SW480 (cell line): ENCODE measurements around the gene RAB3GAP2.
"Not testable (repeated sequence)": the region's sequence is repeated elsewhere in the genome, so short reads cannot be mapped to it uniquely, and the experiment has no call there.

Experiments used
- DNase-seq: peaks from one replicate; pipeline ENCODE4 v3.0.0-alpha.2; 2016; ENCODE audit warnings: low spot score

The RAB3GAP2 gene

DNA sequence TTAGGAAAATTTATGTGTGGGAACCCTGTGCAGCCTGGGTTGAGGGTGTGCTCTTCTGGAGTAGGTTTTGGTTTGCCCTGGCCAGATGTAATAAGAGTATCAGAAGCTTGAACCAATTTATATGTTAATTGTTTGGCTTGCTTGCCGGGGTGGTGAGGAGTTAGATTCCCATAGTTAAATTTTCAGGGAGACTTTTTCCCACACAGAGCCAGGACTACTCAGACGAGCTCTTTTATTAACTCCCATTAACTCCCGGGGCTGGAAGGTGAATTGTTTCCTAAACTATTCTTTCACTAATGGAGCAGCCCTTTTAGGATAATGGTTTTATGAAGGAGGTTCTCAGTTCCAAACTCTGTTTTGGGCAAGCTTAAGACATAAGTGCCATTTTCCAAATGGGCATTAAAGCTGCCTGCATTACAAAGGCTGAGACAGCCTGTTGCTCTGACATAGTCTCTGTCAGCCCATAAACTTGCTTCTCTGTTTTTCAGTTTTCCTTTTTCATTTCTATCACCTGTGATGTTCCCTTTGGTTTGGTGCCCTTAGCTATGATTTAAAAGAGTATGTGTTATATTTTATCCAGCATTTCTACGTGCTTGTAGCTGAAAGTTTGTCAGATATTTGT, 18.0 kb upstream of the RAB3GAP2 start:
- no peak for DNase-seq

DNA sequence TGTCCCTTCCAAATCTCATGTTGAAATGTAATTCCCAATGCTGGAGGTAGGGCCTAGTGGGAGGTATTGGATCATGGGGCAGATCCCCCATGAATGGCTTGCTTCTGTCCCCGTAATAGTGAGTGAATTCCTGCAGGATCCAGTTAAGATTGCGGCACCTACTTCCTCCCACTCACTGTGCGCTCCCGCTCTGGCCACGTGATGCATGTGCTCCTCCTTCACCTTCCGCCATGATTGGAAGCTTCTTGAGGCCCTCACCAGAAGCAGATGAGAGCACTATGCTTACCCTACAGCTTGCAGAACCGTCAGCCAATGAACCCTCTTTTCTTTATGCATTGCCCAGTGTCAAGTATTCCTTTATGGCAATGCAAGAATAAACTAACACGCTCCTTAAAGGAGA, 14.9 kb upstream of the RAB3GAP2 start:
- no peak for DNase-seq

DNA sequence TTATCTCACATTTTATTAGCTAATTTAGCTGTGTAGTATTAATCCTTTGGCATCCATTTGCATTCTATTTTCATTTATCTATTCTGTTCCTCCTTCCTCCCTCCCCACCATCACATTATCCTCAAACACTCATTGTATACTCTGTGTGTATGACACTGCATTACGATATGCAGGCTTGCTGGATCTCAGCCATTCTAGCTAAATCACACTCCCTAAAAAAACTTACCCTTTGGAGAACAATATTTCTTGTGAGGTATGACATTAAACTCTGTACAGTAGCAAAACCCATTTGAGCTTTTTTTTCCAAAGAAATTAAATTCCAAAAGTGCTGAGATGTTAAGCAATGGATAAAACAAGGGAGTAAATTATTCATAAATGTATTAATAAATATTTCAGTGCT, 11.4 kb upstream of the RAB3GAP2 start:
- DNase-seq, result no peak

DNA sequence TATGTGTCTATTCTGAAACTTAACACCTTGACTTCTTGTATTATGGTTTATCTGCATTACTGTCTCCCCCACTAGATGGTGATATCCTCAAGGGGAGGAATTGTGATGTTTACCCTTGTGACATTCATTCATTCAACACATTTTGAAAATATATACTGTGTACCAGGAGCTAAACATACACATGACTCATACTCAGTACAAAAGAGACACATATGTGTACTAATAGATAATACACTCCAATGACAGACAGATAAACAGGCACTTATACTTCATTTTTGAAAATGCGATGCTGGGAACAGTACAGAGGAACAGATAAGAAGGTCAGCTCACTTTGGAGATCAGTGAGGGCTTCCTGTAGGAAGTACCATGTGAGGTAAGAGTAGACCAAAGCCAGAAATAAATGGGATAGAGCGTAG, 8.9 kb upstream of the RAB3GAP2 start:
- DNase-seq, result peak; percentile 50

DNA sequence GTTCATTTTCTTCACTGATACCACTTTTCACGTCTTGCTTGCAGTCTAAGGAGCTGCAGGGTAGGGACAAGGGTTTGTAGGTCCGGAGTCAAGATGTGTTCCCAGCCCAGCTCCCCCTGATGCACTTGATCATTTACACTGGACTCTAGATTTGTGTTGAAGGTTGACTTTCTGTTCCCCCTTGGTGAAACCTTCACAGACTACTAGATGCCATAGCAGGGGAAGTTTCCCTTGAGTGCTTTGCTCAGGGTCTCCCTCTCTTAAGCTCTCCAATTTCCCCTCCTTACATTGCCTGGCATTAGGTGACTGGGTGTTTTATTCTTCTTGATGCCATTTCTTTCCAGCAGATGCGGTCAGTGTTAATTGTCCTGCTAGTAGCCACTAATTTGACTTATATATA, 8.0 kb upstream of the RAB3GAP2 start:
- DNase-seq, result no peak

DNA sequence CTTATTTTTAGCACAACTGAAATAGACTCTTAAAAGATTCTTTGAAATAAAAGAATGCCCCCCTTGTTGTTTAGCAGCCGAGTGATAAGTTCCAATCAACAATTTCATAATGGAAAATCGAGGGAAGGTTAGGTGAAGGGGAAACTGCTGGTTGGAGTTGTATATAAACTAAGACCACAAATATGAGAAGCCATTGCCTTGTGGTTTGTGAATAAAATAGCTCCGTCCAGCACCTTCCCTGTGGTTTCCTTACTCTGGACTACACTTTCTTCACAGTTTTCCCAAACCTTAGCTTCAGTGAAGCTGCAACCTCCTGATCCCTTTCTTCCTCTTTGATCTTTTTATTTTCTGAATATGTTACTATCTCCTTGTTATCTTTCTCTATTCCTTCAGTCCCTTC, 6.7 kb upstream of the RAB3GAP2 start:
- DNase-seq, result peak; percentile 42

DNA sequence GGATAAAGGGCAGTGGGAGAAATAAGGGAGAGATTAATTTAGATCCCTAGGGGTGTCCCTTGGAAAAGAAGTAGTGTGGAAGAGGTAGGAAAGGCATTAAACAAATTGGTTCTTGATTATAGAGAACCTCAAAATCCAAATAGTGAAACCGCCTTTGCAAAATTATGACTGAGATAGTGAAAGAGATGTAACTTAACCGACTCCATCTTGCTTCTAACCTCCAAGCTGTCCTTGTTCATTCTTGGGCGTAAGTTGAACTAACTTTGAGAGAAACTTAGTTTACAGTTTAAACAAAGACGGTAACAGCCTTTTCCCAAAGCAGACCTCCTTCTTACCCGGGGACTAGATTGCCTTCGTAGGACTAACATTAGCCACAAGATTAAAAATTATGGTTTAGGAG, 3.2 kb upstream of the RAB3GAP2 start:
- no peak for DNase-seq

DNA sequence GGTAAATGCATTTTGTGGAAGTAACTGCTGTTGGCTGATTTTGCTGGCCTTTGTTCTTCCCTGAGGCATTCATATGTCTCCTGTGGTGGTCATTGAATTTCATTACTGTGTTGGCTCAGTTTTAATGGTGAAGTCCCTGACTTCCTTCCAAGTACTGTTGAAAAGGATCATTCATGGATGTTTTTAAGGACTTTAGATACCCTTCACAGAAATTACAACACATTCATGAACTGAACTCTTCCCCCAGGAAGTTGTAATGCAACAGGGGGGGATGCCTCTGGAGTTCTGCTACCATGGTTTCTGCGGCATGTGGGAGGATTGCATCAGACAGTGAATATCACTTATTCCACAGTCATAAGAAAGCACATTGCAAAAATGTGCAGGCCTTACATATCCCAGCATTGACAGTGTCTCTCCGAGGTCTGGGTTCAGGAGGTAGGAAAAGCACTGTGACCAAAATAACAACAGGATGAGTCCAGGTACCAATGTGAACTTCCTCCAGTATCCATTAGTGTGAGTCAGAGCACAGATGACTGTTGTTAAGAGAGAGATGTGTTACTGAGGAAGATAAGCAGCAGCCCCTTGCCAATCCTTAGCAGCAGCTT, 2.1 kb upstream of the RAB3GAP2 start:
- no peak for DNase-seq

DNA sequence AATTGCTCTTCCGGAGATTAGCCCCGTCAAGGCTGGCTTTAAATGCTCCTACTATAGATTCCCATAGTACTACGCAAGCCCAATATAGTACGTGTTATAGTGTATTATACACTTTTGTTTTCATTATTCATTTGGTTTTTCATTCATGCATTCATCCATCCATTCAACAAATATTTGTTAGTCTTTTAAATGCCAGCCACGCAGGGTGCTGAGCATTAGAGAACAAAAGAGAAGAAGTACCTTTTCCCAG, 513 bp upstream of the RAB3GAP2 start:
- no peak for DNase-seq

DNA sequence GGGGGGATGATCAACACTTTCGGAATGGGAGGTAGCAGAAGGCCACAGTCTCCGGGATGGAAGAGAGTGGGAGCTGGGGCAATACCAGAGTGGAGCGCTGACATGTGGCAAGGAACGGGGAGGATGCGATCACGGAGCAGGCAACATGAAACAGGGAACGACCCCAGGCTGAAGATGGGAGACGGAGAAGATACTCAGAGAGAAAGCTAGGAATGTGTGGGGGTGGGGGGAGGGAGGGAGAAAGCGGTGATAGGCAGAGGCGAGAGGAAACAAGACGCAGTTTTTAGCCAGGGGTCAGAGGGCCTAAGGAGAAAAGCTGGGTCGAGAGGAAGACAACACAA, 577 bp downstream of the RAB3GAP2 start:
- peak; percentile 22 for DNase-seq

DNA sequence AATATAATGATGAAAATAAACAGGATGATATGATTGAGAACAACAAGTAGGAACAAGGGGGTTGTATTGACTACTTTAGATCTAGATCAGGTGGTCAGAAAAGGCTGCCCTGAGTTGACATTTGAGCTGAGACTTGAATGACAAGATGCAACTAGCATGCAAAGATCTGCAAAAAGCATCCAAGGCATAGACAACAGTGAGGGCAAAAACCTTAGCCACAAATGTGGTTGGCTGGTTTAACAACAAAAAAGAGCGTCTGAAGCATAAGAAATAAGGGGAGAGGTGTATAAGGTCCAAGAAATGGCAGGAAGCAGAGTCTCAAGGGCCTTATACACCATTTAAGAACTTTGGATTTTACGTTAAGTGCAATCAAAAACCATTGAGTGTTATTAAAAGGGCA, 3.2 kb downstream of the RAB3GAP2 start:
- DNase-seq, result no peak

DNA sequence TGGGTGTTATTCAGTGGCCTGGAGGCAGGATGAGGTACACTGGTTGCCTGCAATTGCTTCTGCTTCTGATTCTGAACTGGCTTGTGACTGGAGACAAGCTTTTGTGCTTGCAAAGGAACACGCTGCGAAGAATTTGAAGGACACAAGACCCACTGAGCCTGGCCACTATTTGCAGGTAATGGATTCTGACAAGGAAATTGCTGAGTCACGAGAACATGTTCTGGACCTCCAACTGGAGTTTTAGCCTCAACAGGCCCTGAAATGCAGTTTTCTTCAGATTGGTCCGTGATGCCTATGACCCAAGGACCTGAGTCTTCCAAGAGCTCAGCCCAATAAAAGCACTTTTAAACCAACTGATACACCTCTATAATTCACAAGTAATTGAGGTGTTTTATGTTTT, 4.6 kb downstream of the RAB3GAP2 start:
- no peak for DNase-seq

DNA sequence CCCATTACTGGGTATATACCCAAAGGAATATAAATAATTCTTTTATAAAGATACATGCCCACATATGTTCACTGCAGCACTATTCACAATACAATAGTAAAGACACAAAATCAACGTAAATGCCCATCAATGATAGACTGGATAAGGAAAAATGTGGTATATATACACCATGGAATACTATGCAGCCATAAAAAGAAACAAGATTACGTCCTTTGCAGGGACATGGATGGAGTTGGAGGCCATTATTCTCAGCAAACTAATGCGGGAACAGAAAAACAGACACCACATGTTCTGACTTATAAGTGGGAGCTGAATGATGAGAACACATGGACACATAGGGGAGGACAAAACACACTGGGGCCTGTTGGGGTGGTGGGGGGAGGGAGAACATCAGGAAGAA, 12.0 kb downstream of the RAB3GAP2 start:
- not testable (repeated sequence) for DNase-seq

DNA sequence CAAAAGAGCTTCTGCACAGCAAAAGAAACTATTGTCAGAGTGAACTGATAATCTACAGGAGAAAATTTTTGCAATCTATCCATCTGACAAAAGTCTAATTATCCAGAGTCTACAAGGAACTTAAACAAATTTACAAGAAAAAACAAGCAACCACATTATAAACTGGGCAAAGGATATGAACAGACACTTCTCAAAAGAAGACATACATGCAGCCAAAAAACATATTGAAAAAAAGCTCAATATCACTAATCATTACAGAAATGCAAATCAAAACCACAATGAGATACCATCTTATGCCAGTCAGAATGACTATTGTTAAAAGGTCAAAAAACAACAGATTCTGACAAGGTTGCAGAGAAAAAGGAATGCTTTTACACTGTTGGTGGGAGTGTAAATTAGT, 12.5 kb downstream of the RAB3GAP2 start:
- not testable (repeated sequence) for DNase-seq

DNA sequence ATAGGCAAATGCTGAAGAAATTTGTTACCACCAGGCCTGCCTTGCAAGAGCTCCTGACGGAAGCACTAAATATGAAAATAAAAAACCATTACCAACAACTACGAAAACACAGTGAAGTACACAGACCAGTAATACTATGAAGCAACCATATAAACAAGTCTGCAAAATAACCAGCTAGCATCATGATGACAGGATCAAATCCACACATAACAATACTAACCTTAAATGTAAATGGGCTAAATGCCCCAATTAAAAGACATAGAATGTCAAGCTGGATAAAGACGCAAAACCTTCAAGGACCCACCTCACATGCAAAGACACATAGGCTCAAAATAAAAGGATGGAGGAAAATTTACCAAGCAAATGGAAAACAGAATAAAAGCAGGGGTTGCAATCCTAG, 16.1 kb downstream of the RAB3GAP2 start:
- DNase-seq, result not testable (repeated sequence)

DNA sequence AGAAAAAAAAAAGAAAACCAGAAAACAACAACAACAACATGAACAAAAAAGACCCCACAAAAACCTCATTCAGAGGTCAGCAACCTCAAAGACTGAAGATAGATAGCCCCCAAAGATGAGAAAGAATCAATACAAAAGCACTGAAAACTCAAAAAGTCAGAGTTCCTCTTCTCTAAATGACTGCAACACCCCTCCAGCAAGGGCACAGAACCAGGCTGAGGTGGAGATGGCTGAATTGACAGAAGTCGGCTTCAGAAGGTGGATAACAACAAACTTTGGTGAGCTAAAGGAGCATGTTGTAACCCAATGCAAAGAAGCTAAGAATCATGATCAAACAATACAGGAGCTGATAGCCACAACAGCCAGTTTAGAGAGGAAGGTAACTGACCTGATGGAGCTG, 17.0 kb downstream of the RAB3GAP2 start:
- no peak for DNase-seq

DNA sequence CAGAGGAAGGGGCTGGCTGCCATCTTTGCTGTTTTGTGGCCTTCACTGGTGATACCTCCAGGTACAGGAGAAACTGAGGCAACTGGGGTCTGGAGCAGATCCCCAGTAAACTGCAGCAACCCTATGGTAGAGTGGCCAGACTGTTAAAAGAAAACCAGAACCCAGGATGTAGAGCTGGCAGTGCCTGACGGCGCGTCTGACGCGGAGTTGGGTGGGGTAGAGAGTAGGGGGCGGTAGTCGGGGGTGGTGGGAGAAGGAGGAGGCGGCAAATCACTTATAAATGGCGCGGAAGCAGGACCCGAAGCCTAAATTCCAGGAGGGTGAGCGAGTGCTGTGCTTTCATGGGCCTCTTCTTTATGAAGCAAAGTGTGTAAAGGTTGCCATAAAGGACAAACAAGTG, 19.0 kb downstream of the RAB3GAP2 start:
- not testable (repeated sequence) for DNase-seq

DNA sequence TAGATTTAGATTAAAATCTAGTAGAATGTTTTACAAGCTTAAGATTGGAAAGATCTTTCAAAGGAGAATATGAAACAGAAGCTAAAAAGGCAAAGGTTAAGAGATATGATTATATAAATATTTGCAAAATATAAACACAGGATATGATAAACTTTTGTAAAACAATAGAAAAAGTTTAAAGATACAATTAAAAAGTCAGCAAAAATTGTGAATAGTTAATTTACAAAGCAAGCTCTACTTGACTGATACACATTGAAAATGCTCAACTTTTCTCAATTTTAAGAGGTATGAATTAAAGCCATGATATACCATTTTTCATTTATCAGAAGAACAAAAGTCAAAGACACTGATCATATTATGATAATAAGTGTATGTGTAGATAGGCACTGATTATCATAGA, 21.0 kb downstream of the RAB3GAP2 start:
- no peak for DNase-seq

DNA sequence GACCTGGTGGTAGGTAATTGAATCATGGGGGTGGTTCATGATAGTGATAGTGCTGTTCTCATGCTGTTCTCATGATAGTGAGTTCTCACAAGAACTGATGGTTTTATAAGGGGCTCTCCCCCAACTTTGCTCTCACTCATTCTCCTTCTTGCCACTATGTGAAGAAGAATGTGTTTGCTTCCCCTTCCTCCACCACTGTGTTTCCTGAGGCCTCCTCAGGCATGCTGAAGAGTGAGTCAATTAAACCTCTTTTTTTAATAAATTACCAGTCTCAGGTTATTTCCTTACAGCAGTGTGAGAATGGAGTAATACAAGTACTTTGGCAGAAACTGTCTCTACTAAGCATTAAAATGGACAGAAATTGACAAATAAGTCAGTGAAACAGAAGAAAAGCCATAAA, 21.6 kb downstream of the RAB3GAP2 start:
- DNase-seq, result no peak

DNA sequence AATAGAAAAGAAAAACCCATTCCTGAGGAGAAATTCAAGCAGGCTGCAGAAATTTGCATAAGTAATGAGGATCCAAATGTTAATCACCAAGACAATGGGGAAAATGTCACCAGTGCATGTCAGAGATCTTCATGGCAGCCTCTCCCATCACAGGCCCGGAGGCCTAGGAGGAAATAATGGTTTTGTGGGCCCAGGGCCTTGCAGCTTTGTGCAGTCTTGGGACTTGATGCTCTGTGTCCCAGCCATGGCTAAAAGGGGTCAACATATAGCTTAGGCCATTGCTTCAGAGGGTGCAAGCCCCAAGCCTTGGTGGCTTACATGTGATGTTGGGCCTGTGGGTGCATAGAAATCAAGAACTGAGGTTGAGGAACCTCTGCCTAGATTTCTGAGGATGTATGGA, 22.7 kb downstream of the RAB3GAP2 start:
- no peak for DNase-seq

DNA sequence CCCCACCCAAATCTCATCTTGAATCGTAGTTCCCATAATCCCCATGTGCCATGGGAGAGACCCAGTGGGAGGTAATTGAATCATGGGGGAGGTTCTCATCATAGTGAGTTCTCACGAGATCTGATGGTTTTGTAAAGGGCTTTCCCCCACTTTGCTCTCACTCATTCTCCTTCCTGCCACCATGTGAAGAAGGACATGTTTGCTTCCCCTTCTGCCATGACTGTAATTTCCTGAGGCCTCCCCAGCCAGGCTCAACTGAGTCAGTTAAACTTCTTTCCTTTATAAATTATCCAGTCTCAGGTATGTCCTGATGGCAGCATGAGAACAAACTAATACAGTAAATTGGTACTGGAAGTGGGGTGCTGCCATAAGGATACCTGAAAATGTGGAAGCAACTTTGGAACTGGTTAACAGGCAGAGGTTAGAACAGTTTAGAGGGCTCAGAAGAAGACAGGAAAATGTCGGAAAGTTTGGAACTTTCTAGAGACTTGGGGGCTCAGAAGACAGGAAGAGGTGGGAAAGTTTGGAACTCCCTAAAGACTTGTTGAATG, 23.5 kb downstream of the RAB3GAP2 start:
- not testable (repeated sequence) for DNase-seq

DNA sequence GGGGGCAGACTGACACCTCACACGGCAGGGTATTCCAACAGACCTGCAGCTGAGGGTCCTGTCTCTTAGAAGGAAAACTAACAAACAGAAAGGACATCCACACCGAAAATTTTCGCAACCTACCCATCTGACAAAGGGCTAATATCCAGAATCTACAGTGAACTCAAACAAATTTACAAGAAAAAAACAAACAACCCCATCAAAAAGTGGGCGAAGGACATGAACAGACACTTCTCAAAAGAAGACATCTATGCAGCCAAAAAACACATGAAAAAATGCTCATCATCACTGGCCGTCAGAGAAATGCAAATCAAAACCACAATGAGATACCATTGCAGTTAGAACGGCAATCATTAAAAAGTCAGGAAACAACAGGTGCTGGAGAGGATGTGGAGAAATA, 26.4 kb downstream of the RAB3GAP2 start:
- not testable (repeated sequence) for DNase-seq

DNA sequence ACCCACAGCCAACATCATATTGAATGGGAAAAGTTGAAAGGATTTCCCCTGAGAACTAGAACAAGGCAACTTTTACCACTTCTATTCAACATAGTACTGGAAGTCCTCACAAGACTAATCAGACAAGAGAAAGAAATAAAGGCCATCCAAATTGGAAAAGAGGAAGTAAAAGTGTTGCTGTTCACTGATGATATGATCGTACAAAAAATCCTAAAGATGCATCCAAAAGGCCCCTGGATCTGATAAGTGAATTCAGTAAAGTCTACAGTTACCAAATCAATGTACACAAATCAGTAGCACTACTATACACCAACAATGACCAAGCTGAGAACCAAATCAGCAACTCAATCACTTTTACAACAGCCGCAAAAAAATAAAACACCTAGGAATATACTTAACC, 28.3 kb downstream of the RAB3GAP2 start:
- DNase-seq, result no peak

DNA sequence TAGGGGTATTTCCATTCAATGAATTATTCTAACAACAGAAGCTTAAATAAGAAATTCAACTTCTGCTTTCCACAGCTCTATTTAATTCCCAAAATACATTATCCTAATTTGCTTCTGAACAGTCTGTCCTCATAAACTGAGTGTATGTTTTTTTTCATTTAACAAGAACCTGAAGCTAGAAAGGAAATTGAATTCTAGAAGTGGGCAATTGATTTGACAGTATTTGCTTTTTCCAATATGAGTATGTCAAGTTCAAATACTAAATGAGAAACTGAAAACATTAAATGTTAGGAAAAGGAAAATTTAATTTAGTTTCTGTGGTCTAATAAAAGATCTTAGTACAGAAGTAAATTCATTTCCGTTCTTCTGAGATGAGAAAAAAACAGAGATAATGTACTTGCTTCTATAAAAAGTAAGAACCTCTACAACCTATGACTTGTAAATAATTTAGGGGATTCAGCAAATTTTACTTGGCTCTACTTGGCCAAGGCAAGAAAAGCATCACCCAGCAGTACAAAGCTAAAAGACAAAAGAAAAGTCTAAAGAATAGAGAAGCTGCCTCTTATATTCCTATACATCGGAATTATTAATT, 31.1 kb downstream of the RAB3GAP2 start:
- DNase-seq, result no peak
